ENCODE results near the gene GAS2L2. TPM values are rescaled to one million over a fixed set of nuclear protein-coding genes. Genes with fewer than 3 reads are reported as not detected.

Gene GAS2L2
- polyA plus RNA-seq, 1 donor from 2014 or later, result 0.38 TPM

GRCh38 chr17:35774499-35774898 is 21.5 kb upstream of the GAS2L2 start:
- Histone ChIP-seq H3K9me3 (ENCODE audit: low read length) (no peaks in the 10 kb centered on the region), H3K27me3 (ENCODE audit: insufficient read depth, low read depth, low read length) (no peaks in the 10 kb centered on the region), H3K9me2 (ENCODE audit: insufficient read depth, low read length) (no peaks in the 10 kb centered on the region), H3K79me2 (replicated peaks; ENCODE audit: insufficient read depth, low read length) (no peaks in the 10 kb centered on the region), H3K9ac (ENCODE audit: low read length) (no peak overlapping the region), H4K20me1 (ENCODE audit: insufficient read depth) (no peaks in the 10 kb centered on the region), H3K4me3 (ENCODE audit: low read length) (no peak overlapping the region), H3K4me2 (ENCODE audit: low read length) (no peak overlapping the region), H2AFZ (ENCODE audit: low read depth, low read length) (no peak overlapping the region), H3F3A (ENCODE audit: insufficient read depth, low read length, poor library complexity, severe bottlenecking) (no peaks in the 10 kb centered on the region), H3K27ac (ENCODE audit: low read length) (no peak overlapping the region), H3K36me3 (ENCODE audit: insufficient read depth, low read length) (no peaks in the 10 kb centered on the region)
- TF ChIP-seq TAF1 (IDR thresholded peaks at IDR 0.05; ENCODE audit: low read depth), result no peak
- no peak for TF ChIP-seq RAD21 (conservative IDR thresholded peaks at IDR 0.05)
- no peak for TF ChIP-seq MXI1 (conservative IDR thresholded peaks at IDR 0.05; ENCODE audit: poor library complexity, severe bottlenecking)
- TF ChIP-seq CTCF (IDR thresholded peaks at IDR 0.05; ENCODE audit: poor library complexity, severe bottlenecking), result no peak
- TF ChIP-seq EZH2 (IDR thresholded peaks at IDR 0.05; ENCODE audit: borderline replicate concordance, insufficient read depth, low read length, poor library complexity, severe bottlenecking), result no peak
- TF ChIP-seq, protein P1, sequence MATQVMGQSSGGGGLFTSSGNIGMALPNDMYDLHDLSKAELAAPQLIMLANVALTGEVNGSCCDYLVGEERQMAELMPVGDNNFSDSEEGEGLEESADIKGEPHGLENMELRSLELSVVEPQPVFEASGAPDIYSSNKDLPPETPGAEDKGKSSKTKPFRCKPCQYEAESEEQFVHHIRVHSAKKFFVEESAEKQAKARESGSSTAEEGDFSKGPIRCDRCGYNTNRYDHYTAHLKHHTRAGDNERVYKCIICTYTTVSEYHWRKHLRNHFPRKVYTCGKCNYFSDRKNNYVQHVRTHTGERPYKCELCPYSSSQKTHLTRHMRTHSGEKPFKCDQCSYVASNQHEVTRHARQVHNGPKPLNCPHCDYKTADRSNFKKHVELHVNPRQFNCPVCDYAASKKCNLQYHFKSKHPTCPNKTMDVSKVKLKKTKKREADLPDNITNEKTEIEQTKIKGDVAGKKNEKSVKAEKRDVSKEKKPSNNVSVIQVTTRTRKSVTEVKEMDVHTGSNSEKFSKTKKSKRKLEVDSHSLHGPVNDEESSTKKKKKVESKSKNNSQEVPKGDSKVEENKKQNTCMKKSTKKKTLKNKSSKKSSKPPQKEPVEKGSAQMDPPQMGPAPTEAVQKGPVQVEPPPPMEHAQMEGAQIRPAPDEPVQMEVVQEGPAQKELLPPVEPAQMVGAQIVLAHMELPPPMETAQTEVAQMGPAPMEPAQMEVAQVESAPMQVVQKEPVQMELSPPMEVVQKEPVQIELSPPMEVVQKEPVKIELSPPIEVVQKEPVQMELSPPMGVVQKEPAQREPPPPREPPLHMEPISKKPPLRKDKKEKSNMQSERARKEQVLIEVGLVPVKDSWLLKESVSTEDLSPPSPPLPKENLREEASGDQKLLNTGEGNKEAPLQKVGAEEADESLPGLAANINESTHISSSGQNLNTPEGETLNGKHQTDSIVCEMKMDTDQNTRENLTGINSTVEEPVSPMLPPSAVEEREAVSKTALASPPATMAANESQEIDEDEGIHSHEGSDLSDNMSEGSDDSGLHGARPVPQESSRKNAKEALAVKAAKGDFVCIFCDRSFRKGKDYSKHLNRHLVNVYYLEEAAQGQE (IDR thresholded peaks at IDR 0.05; ENCODE audit: borderline replicate concordance), result no peak
- TF ChIP-seq EP300 (conservative IDR thresholded peaks at IDR 0.05; ENCODE audit: poor library complexity, severe bottlenecking), result no peak
- TF ChIP-seq SMC3 (conservative IDR thresholded peaks at IDR 0.05; ENCODE audit: poor library complexity), result no peak
- no peak for TF ChIP-seq POLR2AphosphoS5 (IDR thresholded peaks at IDR 0.05)

DNA sequence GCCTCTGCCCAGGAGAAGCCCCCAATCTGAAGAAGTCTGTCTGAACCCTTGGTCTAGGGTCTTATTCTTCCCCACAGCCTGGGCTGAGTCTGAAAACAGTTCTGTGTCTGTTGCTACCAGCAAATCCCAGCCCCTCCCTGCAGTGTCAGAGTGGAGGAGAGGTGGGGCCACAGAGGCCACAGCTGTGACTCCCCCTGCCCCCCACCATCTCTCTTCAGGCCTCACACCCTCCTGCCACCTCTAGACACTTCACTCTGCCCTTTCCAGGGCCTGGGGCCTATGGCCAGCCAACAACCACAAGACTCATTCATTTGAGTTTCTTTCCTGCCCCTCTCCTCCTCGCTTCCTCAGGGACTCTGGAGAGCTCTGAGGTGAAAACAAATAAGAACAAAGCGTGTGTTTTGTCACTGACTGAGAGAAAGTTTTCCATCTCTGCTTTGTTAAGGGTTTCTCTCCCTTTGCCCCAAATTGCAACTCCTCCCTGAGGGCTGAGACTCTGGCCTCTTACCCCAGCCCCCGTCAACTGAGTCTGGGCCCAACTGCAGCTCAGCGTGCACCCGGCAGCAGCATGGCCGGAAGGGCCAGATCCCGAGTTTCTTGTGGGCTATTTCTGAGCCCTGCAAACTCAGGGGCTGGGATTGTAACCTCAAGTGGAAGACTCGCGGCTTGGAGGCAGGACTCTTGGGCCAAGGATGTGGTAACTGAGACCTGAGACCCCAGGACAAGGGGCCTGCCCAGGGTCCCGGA is 20.8 kb upstream of the GAS2L2 start:
- Histone ChIP-seq H3K27me3 (ENCODE audit: insufficient read depth, low read depth, low read length) (no peaks in the 10 kb centered on the region), H3K9me2 (ENCODE audit: insufficient read depth, low read length) (no peaks in the 10 kb centered on the region), H4K20me1 (ENCODE audit: insufficient read depth) (no peaks in the 10 kb centered on the region), H2AFZ (ENCODE audit: low read depth, low read length) (no peak overlapping the region), H3K9me3 (ENCODE audit: low read length) (no peaks in the 10 kb centered on the region), H3K27ac (ENCODE audit: low read length) (no peak overlapping the region), H3K4me3 (ENCODE audit: low read length) (no peak overlapping the region), H3K79me2 (replicated peaks; ENCODE audit: insufficient read depth, low read length) (no peaks in the 10 kb centered on the region), H3K36me3 (ENCODE audit: insufficient read depth, low read length) (no peaks in the 10 kb centered on the region), H3K4me2 (ENCODE audit: low read length) (no peak overlapping the region), H3F3A (ENCODE audit: insufficient read depth, low read length, poor library complexity, severe bottlenecking) (no peaks in the 10 kb centered on the region), H3K9ac (ENCODE audit: low read length) (no peak overlapping the region)
- TF ChIP-seq CTCF (IDR thresholded peaks at IDR 0.05; ENCODE audit: poor library complexity, severe bottlenecking), result no peak
- TF ChIP-seq MXI1 (conservative IDR thresholded peaks at IDR 0.05; ENCODE audit: poor library complexity, severe bottlenecking), result no peak
- TF ChIP-seq, protein P1 (IDR thresholded peaks at IDR 0.05; ENCODE audit: borderline replicate concordance), result no peak
- TF ChIP-seq EP300 (conservative IDR thresholded peaks at IDR 0.05; ENCODE audit: poor library complexity, severe bottlenecking), result no peak
- TF ChIP-seq SMC3 (conservative IDR thresholded peaks at IDR 0.05; ENCODE audit: poor library complexity), result no peak
- no peak for TF ChIP-seq TAF1 (IDR thresholded peaks at IDR 0.05; ENCODE audit: low read depth)
- no peak for TF ChIP-seq RAD21 (conservative IDR thresholded peaks at IDR 0.05)
- no peak for TF ChIP-seq EZH2 (IDR thresholded peaks at IDR 0.05; ENCODE audit: borderline replicate concordance, insufficient read depth, low read length, poor library complexity, severe bottlenecking)
- TF ChIP-seq POLR2AphosphoS5 (IDR thresholded peaks at IDR 0.05), result no peak

Measured in neural cell (in vitro differentiated cells).